ENCODE results near the gene ZNF611.

DNA sequence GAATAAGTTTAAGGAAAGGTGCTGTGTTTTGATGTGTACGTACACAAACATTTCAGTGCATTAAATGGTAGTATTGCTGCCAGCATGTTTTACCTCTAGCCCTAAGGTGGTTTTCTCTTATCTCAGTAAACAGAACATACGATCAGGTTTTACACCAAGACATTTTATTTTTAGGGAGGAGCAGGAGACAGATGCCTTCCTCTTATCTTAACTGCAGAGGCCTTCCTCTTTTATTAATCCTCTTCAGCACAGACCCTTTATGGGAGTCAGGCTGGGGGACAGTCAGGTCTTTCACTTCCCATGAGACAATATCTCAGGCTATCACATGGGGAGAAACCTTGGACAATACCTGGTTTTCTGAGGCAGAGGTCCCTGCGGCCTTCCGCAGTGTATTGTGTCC is 14.9 kb upstream of the ZNF611 start:
- TF ChIP-seq, protein P1, sequence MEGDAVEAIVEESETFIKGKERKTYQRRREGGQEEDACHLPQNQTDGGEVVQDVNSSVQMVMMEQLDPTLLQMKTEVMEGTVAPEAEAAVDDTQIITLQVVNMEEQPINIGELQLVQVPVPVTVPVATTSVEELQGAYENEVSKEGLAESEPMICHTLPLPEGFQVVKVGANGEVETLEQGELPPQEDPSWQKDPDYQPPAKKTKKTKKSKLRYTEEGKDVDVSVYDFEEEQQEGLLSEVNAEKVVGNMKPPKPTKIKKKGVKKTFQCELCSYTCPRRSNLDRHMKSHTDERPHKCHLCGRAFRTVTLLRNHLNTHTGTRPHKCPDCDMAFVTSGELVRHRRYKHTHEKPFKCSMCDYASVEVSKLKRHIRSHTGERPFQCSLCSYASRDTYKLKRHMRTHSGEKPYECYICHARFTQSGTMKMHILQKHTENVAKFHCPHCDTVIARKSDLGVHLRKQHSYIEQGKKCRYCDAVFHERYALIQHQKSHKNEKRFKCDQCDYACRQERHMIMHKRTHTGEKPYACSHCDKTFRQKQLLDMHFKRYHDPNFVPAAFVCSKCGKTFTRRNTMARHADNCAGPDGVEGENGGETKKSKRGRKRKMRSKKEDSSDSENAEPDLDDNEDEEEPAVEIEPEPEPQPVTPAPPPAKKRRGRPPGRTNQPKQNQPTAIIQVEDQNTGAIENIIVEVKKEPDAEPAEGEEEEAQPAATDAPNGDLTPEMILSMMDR (IDR thresholded peaks at IDR 0.05): no peak
- TF ChIP-seq NR3C1 (CRISPR knock-in tag; conservative IDR thresholded peaks at IDR 0.05; ENCODE audit: low read depth) (no peak), FOXJ3 (CRISPR knock-in tag; IDR thresholded peaks at IDR 0.05; ENCODE audit: borderline replicate concordance) (no peak), NFE2L1 (CRISPR knock-in tag; IDR thresholded peaks at IDR 0.05) (no peak), ZNF416 (CRISPR knock-in tag; IDR thresholded peaks at IDR 0.05) (no peak), CBFB (CRISPR knock-in tag; IDR thresholded peaks at IDR 0.05; ENCODE audit: low read depth) (no peak), ZNF232 (CRISPR knock-in tag; IDR thresholded peaks at IDR 0.05) (no peak)
- TF ChIP-seq, protein P2, sequence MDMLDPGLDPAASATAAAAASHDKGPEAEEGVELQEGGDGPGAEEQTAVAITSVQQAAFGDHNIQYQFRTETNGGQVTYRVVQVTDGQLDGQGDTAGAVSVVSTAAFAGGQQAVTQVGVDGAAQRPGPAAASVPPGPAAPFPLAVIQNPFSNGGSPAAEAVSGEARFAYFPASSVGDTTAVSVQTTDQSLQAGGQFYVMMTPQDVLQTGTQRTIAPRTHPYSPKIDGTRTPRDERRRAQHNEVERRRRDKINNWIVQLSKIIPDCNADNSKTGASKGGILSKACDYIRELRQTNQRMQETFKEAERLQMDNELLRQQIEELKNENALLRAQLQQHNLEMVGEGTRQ (CRISPR knock-in tag; IDR thresholded peaks at IDR 0.05): no peak
- TF ChIP-seq, protein P3, sequence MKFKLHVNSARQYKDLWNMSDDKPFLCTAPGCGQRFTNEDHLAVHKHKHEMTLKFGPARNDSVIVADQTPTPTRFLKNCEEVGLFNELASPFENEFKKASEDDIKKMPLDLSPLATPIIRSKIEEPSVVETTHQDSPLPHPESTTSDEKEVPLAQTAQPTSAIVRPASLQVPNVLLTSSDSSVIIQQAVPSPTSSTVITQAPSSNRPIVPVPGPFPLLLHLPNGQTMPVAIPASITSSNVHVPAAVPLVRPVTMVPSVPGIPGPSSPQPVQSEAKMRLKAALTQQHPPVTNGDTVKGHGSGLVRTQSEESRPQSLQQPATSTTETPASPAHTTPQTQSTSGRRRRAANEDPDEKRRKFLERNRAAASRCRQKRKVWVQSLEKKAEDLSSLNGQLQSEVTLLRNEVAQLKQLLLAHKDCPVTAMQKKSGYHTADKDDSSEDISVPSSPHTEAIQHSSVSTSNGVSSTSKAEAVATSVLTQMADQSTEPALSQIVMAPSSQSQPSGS (CRISPR knock-in tag; IDR thresholded peaks at IDR 0.05; ENCODE audit: borderline replicate concordance, low read depth): no peak
- TF ChIP-seq, protein P4, sequence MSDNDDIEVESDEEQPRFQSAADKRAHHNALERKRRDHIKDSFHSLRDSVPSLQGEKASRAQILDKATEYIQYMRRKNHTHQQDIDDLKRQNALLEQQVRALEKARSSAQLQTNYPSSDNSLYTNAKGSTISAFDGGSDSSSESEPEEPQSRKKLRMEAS (CRISPR knock-in tag; IDR thresholded peaks at IDR 0.05): no peak

Measured in WTC11 (cell line).